GM10248 (cell line): ENCODE measurements around the gene KCNJ5.

Experiments
- CTCF ChIA-PET: fragments of 300-600 bp; sonication (Branson Sonifier 250); formaldehyde crosslinking; extraction: SDS; loops from one replicate; lab custom pipeline; 2021; ENCODE audit warnings: antibody characterized with exemption; lab: Yijun Ruan, JAX
- POLR2A ChIA-PET: fragments of 350-650 bp; sonication (Branson Sonifier 250); formaldehyde crosslinking; extraction: SDS; loops from one replicate; lab custom pipeline; 2020; ENCODE audit warnings: antibody characterized with exemption; lab: Yijun Ruan, JAX
- DNase-seq: peaks from one replicate; pipeline ENCODE4 v3.0.0; 2012; ENCODE audit errors: extremely low spot score
- CTCF ChIP-seq: IDR thresholded peaks from 2 replicates; pipeline ENCODE4 v1.5.1; 2012; ENCODE audit warnings: mild to moderate bottlenecking, low read depth; ENCODE audit errors: extremely low read depth, missing control alignments, control extremely low read depth

The KCNJ5 gene

GRCh38 chr11:128901653-128902514 lies 10.7 kb downstream of the KCNJ5 start:
- ChIA-PET CTCF (interaction anchor here (1.8 kb wide), 1 partner anchor 9 kb away, joined by 8 read pairs; no protein-coding TSS in a partner anchor), POLR2A (no interaction called here)
- DNase-seq = no peak
- no peak for TF ChIP-seq CTCF

GRCh38 chr11:128902515-128903066 lies 11.4 kb downstream of the KCNJ5 start:
- ChIA-PET CTCF (interaction anchor here (0.9 to 5.7 kb wide), 4 partner anchors 8 to 730 kb away, joined by 3 to 45 read pairs (median 10); no protein-coding TSS in a partner anchor), POLR2A (no interaction called here)
- no peak for DNase-seq
- no peak for TF ChIP-seq CTCF

- no peak for TF ChIP-seq CTCF
- DNase-seq = no peak
- ChIA-PET POLR2A (no interaction called here), CTCF (interaction anchor here (0.8 to 5.7 kb wide), 7 partner anchors 9 to 731 kb away, joined by 3 to 45 read pairs (median 6); no protein-coding TSS in a partner anchor)
Measured at GRCh38 chr11:128903248-128904061, 12.3 kb downstream of the KCNJ5 start.

GRCh38 chr11:128904303-128904655 lies 13.1 kb downstream of the KCNJ5 start:
- no peak for DNase-seq
- ChIA-PET CTCF (interaction anchor here (1.0 to 5.7 kb wide), 7 partner anchors 10 to 686 kb away, joined by 3 to 45 read pairs (median 6); no protein-coding TSS in a partner anchor), POLR2A (no interaction called here)
- no peak for TF ChIP-seq CTCF

- ChIA-PET POLR2A (no interaction called here), CTCF (interaction anchor here (1.0 to 5.7 kb wide), 10 partner anchors 11 to 686 kb away, joined by 3 to 45 read pairs (median 6); no protein-coding TSS in a partner anchor)
- DNase-seq = peak; percentile 62
- TF ChIP-seq CTCF = no peak
Measured at GRCh38 chr11:128904656-128905344, 13.6 kb downstream of the KCNJ5 start.
